Breast epithelium (tissue), 4 donors: ENCODE results near the gene MAP7D3. TPM values are rescaled to one million over a fixed set of nuclear protein-coding genes. Genes with fewer than 3 reads are reported as not detected.

ENCODE experiments used
- DNase-seq, 2 donors: peaks; one replicate each; pipeline ENCODE4 v3.0.0-alpha.2; 2019; ENCODE audit warnings: low spot score in 2 of 2
- H3K27ac ChIP-seq, 2 donors: fragments of 200-600 bp; sonication (generic) in 1 of 2; one replicate each; pipeline ENCODE4 v1.5.1; 2016 to 2019; ENCODE audit warnings: mild to moderate bottlenecking in 1 of 2
- H3K27me3 ChIP-seq, 2 donors: fragments of 200-600 bp; sonication (generic) in 1 of 2; one replicate each; pipeline versions ENCODE4 v1.5.1 to v1.6.0; 2017 to 2019; ENCODE audit warnings: control low read depth in 1 of 2, mild to moderate bottlenecking in 1 of 2
- H3K36me3 ChIP-seq: fragments of 200-600 bp; one replicate; pipeline ENCODE4 v1.5.1; 2019
- H3K4me1 ChIP-seq, 2 donors: fragments of 200-600 bp; sonication (generic); one replicate each; pipeline ENCODE4 v1.5.1; 2016 to 2019; ENCODE audit warnings: control low read depth in 1 of 2
- H3K4me3 ChIP-seq, 3 donors: fragments of 200-600 bp; sonication (generic); 1 replicate in 2 of 3; 2 replicates in 1 of 3; pipeline ENCODE4 v1.5.1; 2016 to 2019; ENCODE audit warnings: mild to moderate bottlenecking in 3 of 3, moderate library complexity in 2 of 3
- H3K9me3 ChIP-seq, 2 donors: fragments of 200-600 bp; sonication (generic) in 1 of 2; one replicate each; pipeline ENCODE4 v1.5.1; 2016 to 2019; ENCODE audit warnings: control low read depth in 1 of 2
- POLR2A ChIP-seq: fragments of 450-650 bp; IDR thresholded peaks from one replicate; pipeline ENCODE4 v1.6.1; 2016; ENCODE audit warnings: antibody characterized with exemption, mild to moderate bottlenecking, moderate library complexity
- POLR2AphosphoS5 ChIP-seq, 3 donors: sonication (generic); formaldehyde crosslinking; IDR thresholded peaks; one replicate each; pipeline ENCODE4 v1.6.1; 2017; ENCODE audit warnings: antibody characterized with exemption in 3 of 3
- intact Hi-C: fragments of 100-400 bp; cut with DNase I; formaldehyde crosslinking; loops from one replicate; pipeline ENCODE4 v1.15.1; 2023; ENCODE audit warnings: low total_unique reads
- total RNA-seq, 3 donors: library from RNA; depleted of rRNA; stranded (reverse); fragments of >200 nt; gene quantifications; one replicate each; pipeline ENCODE4 v1.1.0, GENCODE V29; 2016
- TF ChIP-seq, protein P1 (sequence below), 3 donors: fragments of 450-650 bp; IDR thresholded peaks; one replicate each; pipeline ENCODE4 v1.5.1; 2016 to 2017; ENCODE audit warnings: antibody characterized with exemption in 3 of 3, mild to moderate bottlenecking in 3 of 3, moderate library complexity in 3 of 3

The MAP7D3 gene
- total RNA-seq, 3 donors from 2014 or later: 10.5 to 48.5 (median 19.3) TPM

DNA sequence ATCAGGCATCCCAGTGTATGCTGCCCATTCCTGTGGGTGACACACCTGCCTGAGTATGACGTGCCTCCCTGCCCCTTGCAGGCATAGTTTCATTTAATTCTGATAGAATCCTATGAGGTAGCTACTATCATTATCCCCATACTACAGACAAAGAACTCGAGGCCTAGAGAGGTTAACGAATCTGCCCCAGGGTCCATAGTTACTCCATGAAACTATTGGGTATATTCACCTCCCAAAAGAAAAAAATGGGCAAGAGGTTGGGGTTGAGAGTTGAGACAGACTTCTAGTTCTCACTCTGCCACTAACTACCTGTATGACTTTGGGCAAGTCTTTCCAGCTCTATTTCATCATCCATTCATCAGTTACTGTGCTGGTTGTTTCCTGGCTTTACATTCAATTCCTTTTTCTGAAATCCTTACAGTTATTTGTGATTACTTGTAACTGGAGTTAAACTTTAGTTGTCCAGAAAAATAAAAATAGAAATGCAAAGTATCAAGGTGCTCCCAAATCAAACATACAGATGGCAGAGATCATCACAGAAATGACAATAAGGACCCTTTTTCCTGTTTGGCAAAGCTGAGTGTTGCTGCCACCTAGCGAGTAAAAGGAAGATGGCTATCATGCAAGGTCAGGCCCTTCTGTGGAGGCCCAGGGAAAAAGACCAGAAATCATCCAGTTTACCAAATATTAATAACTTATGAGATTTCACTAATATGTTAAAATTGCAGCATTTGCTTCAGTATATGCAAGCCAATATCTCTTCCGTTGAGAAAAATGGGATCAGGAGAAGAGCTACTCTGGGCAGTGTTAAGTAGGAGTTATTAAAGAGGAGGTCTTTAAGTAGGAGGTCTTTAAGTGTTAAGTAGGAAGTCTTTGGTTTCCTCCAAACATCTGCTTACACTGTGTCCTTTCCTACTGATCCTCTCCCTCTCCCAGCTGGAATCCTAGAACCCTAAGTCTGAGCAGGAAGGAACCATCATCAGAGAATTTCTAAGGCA lies 17.1 kb upstream of the MAP7D3 start:
- Histone ChIP-seq H3K27me3 (peaks cover 0 to 20% of the 10 kb centered on the region in 2 donors), H3K4me3 (no peak overlapping the region), H3K4me1 (no peaks in the 10 kb centered on the region), H3K27ac (no peak overlapping the region), H3K9me3 (no peaks in the 10 kb centered on the region), H3K36me3 (no peaks in the 10 kb centered on the region)
- intact Hi-C loops: no loop called here
- TF ChIP-seq POLR2A: no peak
- TF ChIP-seq, protein P1, sequence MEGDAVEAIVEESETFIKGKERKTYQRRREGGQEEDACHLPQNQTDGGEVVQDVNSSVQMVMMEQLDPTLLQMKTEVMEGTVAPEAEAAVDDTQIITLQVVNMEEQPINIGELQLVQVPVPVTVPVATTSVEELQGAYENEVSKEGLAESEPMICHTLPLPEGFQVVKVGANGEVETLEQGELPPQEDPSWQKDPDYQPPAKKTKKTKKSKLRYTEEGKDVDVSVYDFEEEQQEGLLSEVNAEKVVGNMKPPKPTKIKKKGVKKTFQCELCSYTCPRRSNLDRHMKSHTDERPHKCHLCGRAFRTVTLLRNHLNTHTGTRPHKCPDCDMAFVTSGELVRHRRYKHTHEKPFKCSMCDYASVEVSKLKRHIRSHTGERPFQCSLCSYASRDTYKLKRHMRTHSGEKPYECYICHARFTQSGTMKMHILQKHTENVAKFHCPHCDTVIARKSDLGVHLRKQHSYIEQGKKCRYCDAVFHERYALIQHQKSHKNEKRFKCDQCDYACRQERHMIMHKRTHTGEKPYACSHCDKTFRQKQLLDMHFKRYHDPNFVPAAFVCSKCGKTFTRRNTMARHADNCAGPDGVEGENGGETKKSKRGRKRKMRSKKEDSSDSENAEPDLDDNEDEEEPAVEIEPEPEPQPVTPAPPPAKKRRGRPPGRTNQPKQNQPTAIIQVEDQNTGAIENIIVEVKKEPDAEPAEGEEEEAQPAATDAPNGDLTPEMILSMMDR (IDR thresholded peaks at IDR 0.05): peak; percentile 20 to 56 (median 45)
- no peak for DNase-seq

DNA sequence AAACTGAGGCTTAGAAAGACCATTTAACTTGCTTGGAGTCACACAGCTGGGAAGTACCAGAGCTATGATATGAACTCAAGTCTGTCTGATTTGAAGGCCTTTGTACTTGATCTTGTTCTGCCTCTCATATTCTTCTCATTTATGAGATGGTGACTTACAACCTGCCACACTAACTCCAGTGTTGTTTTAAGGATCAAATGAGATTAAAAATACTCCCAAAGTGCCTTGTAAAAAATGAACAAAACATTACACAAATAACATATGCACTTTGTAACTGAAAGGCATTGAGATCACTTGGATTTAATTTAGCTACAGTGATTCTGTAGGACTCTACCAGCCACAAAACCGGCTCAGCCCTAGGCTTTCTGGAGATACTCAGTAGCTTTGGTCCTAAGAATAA lies 15.6 kb upstream of the MAP7D3 start:
- no peak for TF ChIP-seq POLR2AphosphoS5 (IDR thresholded peaks at IDR 0.05)
- no peak for TF ChIP-seq POLR2A
- TF ChIP-seq, protein P1 (IDR thresholded peaks at IDR 0.05): no peak
- Histone ChIP-seq H3K36me3 (no peaks in the 10 kb centered on the region), H3K4me3 (no peak overlapping the region), H3K4me1 (no peaks in the 10 kb centered on the region), H3K27me3 (peaks cover 0 to 23% of the 10 kb centered on the region in 2 donors), H3K9me3 (no peaks in the 10 kb centered on the region), H3K27ac (no peak overlapping the region)
- no peak for DNase-seq
- intact Hi-C loops: no loop called here

DNA sequence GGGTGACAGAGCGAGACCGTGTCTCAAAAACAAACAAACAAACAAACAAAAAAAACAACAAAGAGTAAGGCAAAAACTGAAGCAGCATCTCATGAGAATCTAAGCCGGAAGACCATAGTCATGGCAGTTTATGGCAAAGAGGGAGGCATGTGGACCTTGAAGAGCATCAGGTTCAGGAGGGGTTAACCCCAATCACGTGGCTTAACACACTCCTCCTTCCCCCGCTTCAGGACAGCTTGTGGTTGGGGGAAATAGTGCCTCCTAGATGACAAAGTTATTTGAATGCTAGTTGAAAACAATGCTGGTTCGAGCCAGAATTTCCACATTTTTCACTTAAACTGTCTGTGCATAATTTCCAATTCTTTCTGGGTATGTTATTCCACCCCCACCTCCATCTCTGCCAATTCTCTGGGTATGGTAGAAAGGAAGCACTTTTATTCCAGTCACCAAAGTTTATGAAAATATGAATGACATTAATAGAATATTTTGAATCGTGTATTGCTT lies 11.7 kb upstream of the MAP7D3 start:
- intact Hi-C loops: no loop called here
- Histone ChIP-seq H3K4me3 (no peak overlapping the region), H3K27ac (peak overlapping the region in 1 of 2 donors; percentile 30)

DNA sequence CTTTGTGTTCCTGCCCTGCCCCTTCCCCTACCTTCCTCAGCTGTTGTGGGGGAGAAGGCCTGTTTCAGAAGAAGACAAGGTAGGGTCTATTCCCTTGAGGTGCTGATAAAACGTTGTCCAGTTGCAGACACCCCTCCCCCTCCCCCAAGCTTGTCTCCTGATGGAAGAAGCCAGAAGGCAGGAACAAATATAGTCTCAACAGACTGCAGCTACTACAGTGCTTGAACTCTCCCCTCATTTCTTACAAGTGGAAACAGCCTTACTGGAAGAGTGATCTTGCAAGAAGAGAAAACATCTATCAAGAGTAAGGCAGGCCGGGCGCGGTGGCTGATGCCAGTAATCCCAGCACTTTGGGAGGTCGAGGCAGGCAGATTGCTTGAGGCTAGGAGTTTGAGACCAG lies 11.0 kb upstream of the MAP7D3 start:
- intact Hi-C loops: no loop called here
- H3K27ac ChIP-seq: peak overlapping the region in 1 of 2 donors; percentile 30
- TF ChIP-seq, protein P1 (IDR thresholded peaks at IDR 0.05): no peak
- TF ChIP-seq POLR2AphosphoS5 (IDR thresholded peaks at IDR 0.05): no peak
- no peak for TF ChIP-seq POLR2A
- H3K9me3 ChIP-seq: no peaks in the 10 kb centered on the region
- H3K36me3 ChIP-seq: no peaks in the 10 kb centered on the region
- no peaks in the 10 kb centered on the region for H3K4me1 ChIP-seq
- no peak for DNase-seq
- H3K27me3 ChIP-seq: peaks cover 0 to 20% of the 10 kb centered on the region in 2 donors
- H3K4me3 ChIP-seq: no peak overlapping the region

More for the DNA sequence above, 11.7 kb upstream of the MAP7D3 start:
- H3K27me3 ChIP-seq: peaks cover 0 to 20% of the 10 kb centered on the region in 2 donors
- no peaks in the 10 kb centered on the region for H3K4me1 ChIP-seq
- H3K9me3 ChIP-seq: no peaks in the 10 kb centered on the region
- TF ChIP-seq POLR2A: no peak
- TF ChIP-seq, protein P1 (IDR thresholded peaks at IDR 0.05): no peak
- TF ChIP-seq POLR2AphosphoS5 (IDR thresholded peaks at IDR 0.05): no peak
- DNase-seq: no peak
- H3K36me3 ChIP-seq: no peaks in the 10 kb centered on the region

DNA sequence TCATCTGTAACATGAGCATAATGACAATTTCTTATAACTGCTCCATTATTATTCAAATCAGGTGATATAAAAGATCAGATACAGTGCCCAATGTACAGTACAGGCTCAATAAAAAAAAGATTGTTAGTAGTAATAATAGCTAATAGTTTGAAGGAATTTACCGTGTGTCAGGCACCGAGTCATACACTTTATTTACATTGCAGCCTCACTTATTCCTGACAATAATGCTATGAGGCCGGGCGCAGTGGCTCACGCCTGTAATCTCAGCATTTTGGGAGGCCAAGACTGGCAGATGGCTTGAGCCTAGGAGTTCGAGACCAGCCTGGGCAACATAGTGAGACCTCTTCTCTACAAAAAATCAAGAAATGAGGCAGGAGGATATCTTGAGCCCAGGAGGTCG lies 10.1 kb upstream of the MAP7D3 start:
- TF ChIP-seq POLR2A (no peak), POLR2AphosphoS5 (IDR thresholded peaks at IDR 0.05) (no peak)
- TF ChIP-seq, protein P1 (IDR thresholded peaks at IDR 0.05): no peak
- no peaks in the 10 kb centered on the region for H3K9me3 ChIP-seq
- no peak overlapping the region for H3K4me3 ChIP-seq
- DNase-seq: no peak
- intact Hi-C loops: no loop called here
- H3K4me1 ChIP-seq: no peaks in the 10 kb centered on the region
- H3K27me3 ChIP-seq: peaks cover 0 to 20% of the 10 kb centered on the region in 2 donors
- H3K27ac ChIP-seq: no peak overlapping the region
- H3K36me3 ChIP-seq: no peaks in the 10 kb centered on the region
